ENCODE results near the gene NECTIN4.

GRCh38 chr1:161039154-161039545, 50.2 kb downstream of the NECTIN4 start:
- TF ChIP-seq CTCF (IDR thresholded peaks at IDR 0.05) (no peak), POLR2A (IDR thresholded peaks at IDR 0.05) (no peak)
